ENCODE measurements around the gene NDUFB7. TPM values are rescaled to one million over a fixed set of nuclear protein-coding genes. Genes with fewer than 3 reads are reported as not detected.

NDUFB7 gene
- total and polyA plus RNA-seq, 4 donors, result 105 to 415 (median 300) TPM

- Histone ChIP-seq H3K27me3 (ENCODE audit: control insufficient read depth in 3 of 3, insufficient read depth in 3 of 3, low read length in 2 of 3) (no peaks in the 10 kb centered on the region), H3K9ac (ENCODE audit: insufficient read depth in 1 of 2, low read length in 2 of 2) (no peak overlapping the region), H3K36me3 (ENCODE audit: control insufficient read depth in 4 of 4, insufficient read depth in 4 of 4, low read length in 4 of 4) (peaks cover 0 to 7% (median under 1%) of the 10 kb centered on the region in 4 donors), H3K27ac (ENCODE audit: low read depth in 1 of 2, low read length in 1 of 2) (no peak overlapping the region), H3K4me3 (no peak overlapping the region), H3K9me3 (ENCODE audit: control insufficient read depth in 4 of 4, insufficient read depth in 3 of 4, low read length in 3 of 4) (no peaks in the 10 kb centered on the region), H3K4me1 (ENCODE audit: control insufficient read depth in 5 of 5, insufficient read depth in 5 of 5, low read length in 5 of 5) (peaks cover 0 to 11% (median 3%) of the 10 kb centered on the region in 5 donors)
- no peak for ATAC-seq (ENCODE audit: insufficient read depth, low FRiP score)
- TF ChIP-seq, protein P1, sequence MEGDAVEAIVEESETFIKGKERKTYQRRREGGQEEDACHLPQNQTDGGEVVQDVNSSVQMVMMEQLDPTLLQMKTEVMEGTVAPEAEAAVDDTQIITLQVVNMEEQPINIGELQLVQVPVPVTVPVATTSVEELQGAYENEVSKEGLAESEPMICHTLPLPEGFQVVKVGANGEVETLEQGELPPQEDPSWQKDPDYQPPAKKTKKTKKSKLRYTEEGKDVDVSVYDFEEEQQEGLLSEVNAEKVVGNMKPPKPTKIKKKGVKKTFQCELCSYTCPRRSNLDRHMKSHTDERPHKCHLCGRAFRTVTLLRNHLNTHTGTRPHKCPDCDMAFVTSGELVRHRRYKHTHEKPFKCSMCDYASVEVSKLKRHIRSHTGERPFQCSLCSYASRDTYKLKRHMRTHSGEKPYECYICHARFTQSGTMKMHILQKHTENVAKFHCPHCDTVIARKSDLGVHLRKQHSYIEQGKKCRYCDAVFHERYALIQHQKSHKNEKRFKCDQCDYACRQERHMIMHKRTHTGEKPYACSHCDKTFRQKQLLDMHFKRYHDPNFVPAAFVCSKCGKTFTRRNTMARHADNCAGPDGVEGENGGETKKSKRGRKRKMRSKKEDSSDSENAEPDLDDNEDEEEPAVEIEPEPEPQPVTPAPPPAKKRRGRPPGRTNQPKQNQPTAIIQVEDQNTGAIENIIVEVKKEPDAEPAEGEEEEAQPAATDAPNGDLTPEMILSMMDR (IDR thresholded peaks at IDR 0.05; ENCODE audit: control extremely low read depth, extremely low read depth), result no peak
- DNase-seq, result no peak
- 86 to 91% methylated on average over 9 of the region's 9 CpGs for WGBS, 2 donors
These were observed 26.2 kb downstream of the NDUFB7 start for GRCh38 chr19:14545716-14546082.

GRCh38 chr19:14544977-14545715 is 26.7 kb downstream of the NDUFB7 start:
- Histone ChIP-seq H3K4me3 (no peak overlapping the region), H3K27ac (ENCODE audit: low read depth in 1 of 2, low read length in 1 of 2) (no peak overlapping the region), H3K9ac (ENCODE audit: insufficient read depth in 1 of 2, low read length in 2 of 2) (no peak overlapping the region), H3K4me1 (ENCODE audit: control insufficient read depth in 5 of 5, insufficient read depth in 5 of 5, low read length in 5 of 5) (peaks cover 0 to 9% (median 3%) of the 10 kb centered on the region in 5 donors), H3K27me3 (ENCODE audit: control insufficient read depth in 3 of 3, insufficient read depth in 3 of 3, low read length in 2 of 3) (no peaks in the 10 kb centered on the region), H3K36me3 (ENCODE audit: control insufficient read depth in 4 of 4, insufficient read depth in 4 of 4, low read length in 4 of 4) (peaks cover 0 to 6% (median under 1%) of the 10 kb centered on the region in 4 donors), H3K9me3 (ENCODE audit: control insufficient read depth in 4 of 4, insufficient read depth in 3 of 4, low read length in 3 of 4) (no peaks in the 10 kb centered on the region)
- TF ChIP-seq, protein P1 (IDR thresholded peaks at IDR 0.05; ENCODE audit: control extremely low read depth, extremely low read depth), result no peak
- ATAC-seq (ENCODE audit: insufficient read depth, low FRiP score) (no peak), DNase-seq (no peak)
- WGBS, 2 donors, result 69 to 76% methylated on average over 21 of the region's 21 CpGs

GRCh38 chr19:14544047-14544446 is 27.8 kb downstream of the NDUFB7 start:
- 87 to 88% methylated on average over 5 of the region's 5 CpGs for WGBS, 2 donors
- no peak for DNase-seq
- no peak overlapping the region for H3K9ac ChIP-seq (ENCODE audit: insufficient read depth in 1 of 2, low read length in 2 of 2)

More at GRCh38 chr19:14544047-14544446, 27.8 kb downstream of the NDUFB7 start:
- Histone ChIP-seq H3K4me1 (ENCODE audit: control insufficient read depth in 5 of 5, insufficient read depth in 5 of 5, low read length in 5 of 5) (peaks cover 0 to 9% (median 3%) of the 10 kb centered on the region in 5 donors), H3K9me3 (ENCODE audit: control insufficient read depth in 4 of 4, insufficient read depth in 3 of 4, low read length in 3 of 4) (no peaks in the 10 kb centered on the region), H3K4me3 (no peak overlapping the region), H3K27me3 (ENCODE audit: control insufficient read depth in 3 of 3, insufficient read depth in 3 of 3, low read length in 2 of 3) (no peaks in the 10 kb centered on the region), H3K27ac (ENCODE audit: low read depth in 1 of 2, low read length in 1 of 2) (no peak overlapping the region), H3K36me3 (ENCODE audit: control insufficient read depth in 4 of 4, insufficient read depth in 4 of 4, low read length in 4 of 4) (peaks cover 0 to 3% (median under 1%) of the 10 kb centered on the region in 4 donors)
- TF ChIP-seq, protein P1 (IDR thresholded peaks at IDR 0.05; ENCODE audit: control extremely low read depth, extremely low read depth), result no peak
- ATAC-seq (ENCODE audit: insufficient read depth, low FRiP score), result no peak
